PC-3 (cell line): ENCODE data around the gene THBS2. TPM values are rescaled to one million over a fixed set of nuclear protein-coding genes. Genes with fewer than 3 reads are reported as not detected.

Experiments used
- ATAC-seq: fragments of 200-7000 bp; cut with Tn5 transposase; 2 replicates; pipeline ENCODE4 v1.9.1; 2020; ENCODE audit warnings: mild to moderate bottlenecking, moderate library complexity
- BruUV-seq: library from RNA; stranded (reverse); fragments of 400-500 nt; replicated peaks from 2 replicates; lab custom pipeline; 2021; lab: Mats Ljungman, UMichigan
- CTCF ChIA-PET: fragments of 300-600 bp; sonication (Branson Sonifier 250); formaldehyde crosslinking; loops from one replicate; lab custom pipeline; 2022; ENCODE audit warnings: antibody characterized with exemption; lab: Charles Lee
- POLR2A ChIA-PET: fragments of 300-600 bp; sonication (Branson Sonifier 250); formaldehyde crosslinking; loops from one replicate; lab custom pipeline; 2022; ENCODE audit warnings: antibody characterized with exemption; ENCODE audit not compliant: unreplicated experiment; lab: Charles Lee
- DNase-seq: peaks from one replicate; pipeline ENCODE4 v3.0.0-alpha.2; 2015
- H2AFZ ChIP-seq: fragments of 300-600 bp; sonication (generic); 2 replicates; pipeline ENCODE4 v1.6.0; 2016; ENCODE audit warnings: antibody characterized with exemption, low read length
- H3F3A ChIP-seq: fragments of 300-600 bp; sonication (generic); one replicate; pipeline ENCODE4 v1.6.0; 2017; ENCODE audit warnings: antibody characterized with exemption, low read length, control low read depth, mild to moderate bottlenecking; ENCODE audit not compliant: unreplicated experiment
- H3K27ac ChIP-seq: fragments of 300-600 bp; sonication (generic); 2 replicates; pipeline ENCODE4 v1.5.1; 2016; ENCODE audit warnings: mild to moderate bottlenecking, low read length
- H3K27me3 ChIP-seq: fragments of 300-600 bp; sonication (generic); 2 replicates; pipeline ENCODE4 v1.6.1; 2016; ENCODE audit warnings: low read length, mixed read lengths
- H3K36me3 ChIP-seq: fragments of 300-600 bp; sonication (generic); 2 replicates; pipeline ENCODE4 v1.6.1; 2016; ENCODE audit warnings: low read depth, mixed run types, low read length, mixed read lengths
- H3K4me1 ChIP-seq: fragments of 300-600 bp; sonication (generic); 2 replicates; pipeline ENCODE4 v1.5.1; 2016; ENCODE audit warnings: low read length; ENCODE audit not compliant: insufficient read depth
- H3K4me2 ChIP-seq: fragments of 300-600 bp; sonication (generic); 2 replicates; pipeline ENCODE4 v1.6.0; 2016; ENCODE audit warnings: low read length
- H3K4me3 ChIP-seq: fragments of 300-600 bp; sonication (generic); 2 replicates; pipeline ENCODE4 v1.5.1; 2016; ENCODE audit warnings: mild to moderate bottlenecking, low read length, mixed read lengths
- H3K79me2 ChIP-seq: fragments of 300-600 bp; sonication (generic); 2 replicates; pipeline ENCODE4 v1.6.1; 2017; ENCODE audit warnings: low read length, mixed read lengths
- H3K9ac ChIP-seq: fragments of 300-600 bp; sonication (generic); 2 replicates; pipeline ENCODE4 v1.6.0; 2016; ENCODE audit warnings: mild to moderate bottlenecking, low read length
- H3K9me2 ChIP-seq: fragments of 300-600 bp; sonication (generic); replicated peaks from 2 replicates; pipeline ENCODE4 v1.6.1; 2016; ENCODE audit warnings: mixed run types, low read length, mixed read lengths
- H3K9me3 ChIP-seq: fragments of 300-600 bp; sonication (generic); 2 replicates; pipeline ENCODE4 v1.6.1; 2016; ENCODE audit warnings: low read length, mixed read lengths
- H4K20me1 ChIP-seq: fragments of 300-600 bp; sonication (generic); 2 replicates; pipeline ENCODE4 v1.6.1; 2016; ENCODE audit warnings: low read length, mixed read lengths
- CTCF ChIP-seq: fragments of 300-600 bp; sonication (generic); conservative IDR thresholded peaks from 2 replicates; pipeline ENCODE4 v1.5.1; 2017; ENCODE audit warnings: antibody characterized with exemption, low read depth, mild to moderate bottlenecking, low read length
- EZH2 ChIP-seq: fragments of 300-600 bp; sonication (generic); IDR thresholded peaks from one replicate; pipeline ENCODE4 v1.6.1; 2017; ENCODE audit warnings: antibody characterized with exemption, mild to moderate bottlenecking, low read length; ENCODE audit not compliant: unreplicated experiment
- EZH2phosphoT487 ChIP-seq: fragments of 300-600 bp; sonication (generic); IDR thresholded peaks from 2 replicates; pipeline ENCODE4 v1.6.1; 2018; ENCODE audit warnings: mild to moderate bottlenecking, antibody characterized with exemption, low read length, borderline replicate concordance
- intact Hi-C: fragments of 100-400 bp; cut with micrococcal nuclease; formaldehyde crosslinking; loops from 2 replicates; pipeline ENCODE4 v1.9.0; 2023
- total RNA-seq: library from RNA; depleted of rRNA; stranded (reverse); fragments of >200 nt; gene quantifications from 2 replicates; pipeline ENCODE4 v1.2.3, GENCODE V29; 2014

The THBS2 gene
- total RNA-seq, 1 experiment from 2014 or later = not detected

- Histone ChIP-seq H3F3A (no peaks in the 10 kb centered on the region), H3K9me3 (no peaks in the 10 kb centered on the region), H3K4me2 (no peak overlapping the region), H3K4me3 (no peak overlapping the region), H3K27me3 (peaks cover 21% of the 10 kb centered on the region; the same call in 1 of the 2 replicates), H3K36me3 (no peaks in the 10 kb centered on the region), H3K9me2 (no peaks in the 10 kb centered on the region), H4K20me1 (no peaks in the 10 kb centered on the region), H3K9ac (no peak overlapping the region), H3K4me1 (peaks cover 3% of the 10 kb centered on the region; the same call in 1 of the 2 replicates), H2AFZ (no peak overlapping the region), H3K79me2 (no peaks in the 10 kb centered on the region), H3K27ac (no peak overlapping the region)
- no TSS peak for BruUV-seq
- ATAC-seq (no peak), DNase-seq (no peak)
- ChIA-PET POLR2A (no interaction called here), CTCF (no interaction called here)
- intact Hi-C loops = no loop called here
- TF ChIP-seq EZH2phosphoT487 = no peak
- no peak for TF ChIP-seq CTCF
- no peak for TF ChIP-seq EZH2
Measured at GRCh38 chr6:169254456-169255316, 1.0 kb upstream of the THBS2 start.

GRCh38 chr6:169252505-169253189 lies 999 bp downstream of the THBS2 start:
- Histone ChIP-seq H3K9ac (no peak overlapping the region), H3K4me3 (no peak overlapping the region), H3K27me3 (peaks cover 21% of the 10 kb centered on the region; the same call in 1 of the 2 replicates), H2AFZ (no peak overlapping the region), H3K4me2 (no peak overlapping the region), H3K79me2 (no peaks in the 10 kb centered on the region), H3K9me2 (no peaks in the 10 kb centered on the region), H3F3A (no peaks in the 10 kb centered on the region), H4K20me1 (no peaks in the 10 kb centered on the region), H3K4me1 (peaks cover 3% of the 10 kb centered on the region; the same call in 1 of the 2 replicates), H3K36me3 (no peaks in the 10 kb centered on the region), H3K27ac (no peak overlapping the region), H3K9me3 (no peaks in the 10 kb centered on the region)
- CTCF ChIA-PET = no interaction called here
- no TSS peak for BruUV-seq
- POLR2A ChIA-PET = no interaction called here
- ATAC-seq (no peak), DNase-seq (no peak)
- intact Hi-C loops = no loop called here
- TF ChIP-seq CTCF = no peak
- no peak for TF ChIP-seq EZH2phosphoT487
- TF ChIP-seq EZH2 = no peak
